Measurements from ENCODE around the gene C22orf23.

DNA sequence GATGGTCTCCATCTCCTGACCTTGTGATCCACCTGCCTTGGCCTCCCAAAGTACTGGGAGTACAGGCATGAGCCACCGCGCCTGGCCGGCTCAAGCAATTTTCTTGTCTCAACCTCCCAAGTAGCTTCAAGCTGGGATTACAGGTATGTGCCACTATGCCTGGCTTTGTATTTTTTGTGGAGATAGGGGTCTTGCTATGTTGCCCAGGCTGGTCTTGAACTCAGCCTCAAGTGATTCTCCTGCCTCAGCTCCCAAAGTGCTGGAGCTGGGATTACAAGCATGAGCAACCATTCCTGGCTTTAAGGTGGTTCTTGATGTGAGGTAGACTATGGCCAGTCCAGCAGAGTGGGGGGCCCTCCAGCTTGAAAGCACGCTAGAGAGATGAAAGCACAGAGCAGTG lies 7.7 kb upstream of the C22orf23 start:
- TF ChIP-seq, protein P1, sequence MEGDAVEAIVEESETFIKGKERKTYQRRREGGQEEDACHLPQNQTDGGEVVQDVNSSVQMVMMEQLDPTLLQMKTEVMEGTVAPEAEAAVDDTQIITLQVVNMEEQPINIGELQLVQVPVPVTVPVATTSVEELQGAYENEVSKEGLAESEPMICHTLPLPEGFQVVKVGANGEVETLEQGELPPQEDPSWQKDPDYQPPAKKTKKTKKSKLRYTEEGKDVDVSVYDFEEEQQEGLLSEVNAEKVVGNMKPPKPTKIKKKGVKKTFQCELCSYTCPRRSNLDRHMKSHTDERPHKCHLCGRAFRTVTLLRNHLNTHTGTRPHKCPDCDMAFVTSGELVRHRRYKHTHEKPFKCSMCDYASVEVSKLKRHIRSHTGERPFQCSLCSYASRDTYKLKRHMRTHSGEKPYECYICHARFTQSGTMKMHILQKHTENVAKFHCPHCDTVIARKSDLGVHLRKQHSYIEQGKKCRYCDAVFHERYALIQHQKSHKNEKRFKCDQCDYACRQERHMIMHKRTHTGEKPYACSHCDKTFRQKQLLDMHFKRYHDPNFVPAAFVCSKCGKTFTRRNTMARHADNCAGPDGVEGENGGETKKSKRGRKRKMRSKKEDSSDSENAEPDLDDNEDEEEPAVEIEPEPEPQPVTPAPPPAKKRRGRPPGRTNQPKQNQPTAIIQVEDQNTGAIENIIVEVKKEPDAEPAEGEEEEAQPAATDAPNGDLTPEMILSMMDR (IDR thresholded peaks at IDR 0.05; ENCODE audit: low read depth, low read length), result no peak
- TF ChIP-seq EZH2phosphoT487 (IDR thresholded peaks at IDR 0.05; ENCODE audit: low read depth), result no peak
